ENCODE measurements around the gene PARD3B. TPM values are rescaled to one million over a fixed set of nuclear protein-coding genes. Genes with fewer than 3 reads are reported as not detected.

Gene PARD3B
- total RNA-seq, 2 experiments from 2014 or later, result 0.11 to 0.88 TPM

GRCh38 chr2:204530464-204530805 lies 14.8 kb upstream of the PARD3B start:
- Mint-ChIP-seq H3K36me3 (ENCODE audit: low read depth) (no peaks in the 10 kb centered on the region), H3K4me3 (no peak overlapping the region), H3K27ac (no peak overlapping the region), H3K27me3 (no peaks in the 10 kb centered on the region), H3K4me1 (ENCODE audit: low read depth) (no peaks in the 10 kb centered on the region), H3K9me3 (no peaks in the 10 kb centered on the region)
- intact Hi-C loops (cut with micrococcal nuclease), result no loop called here
- ATAC-seq, result no peak
- CTCF ChIA-PET, result no interaction called here
- no peak for DNase-seq
- no peak for TF ChIP-seq CTCF (IDR thresholded peaks at IDR 0.05)
- POLR2A ChIA-PET, result interaction anchor here (1.2 kb wide), 1 partner anchor 14 kb away, joined by 4 read pairs; no protein-coding TSS in a partner anchor

DNA sequence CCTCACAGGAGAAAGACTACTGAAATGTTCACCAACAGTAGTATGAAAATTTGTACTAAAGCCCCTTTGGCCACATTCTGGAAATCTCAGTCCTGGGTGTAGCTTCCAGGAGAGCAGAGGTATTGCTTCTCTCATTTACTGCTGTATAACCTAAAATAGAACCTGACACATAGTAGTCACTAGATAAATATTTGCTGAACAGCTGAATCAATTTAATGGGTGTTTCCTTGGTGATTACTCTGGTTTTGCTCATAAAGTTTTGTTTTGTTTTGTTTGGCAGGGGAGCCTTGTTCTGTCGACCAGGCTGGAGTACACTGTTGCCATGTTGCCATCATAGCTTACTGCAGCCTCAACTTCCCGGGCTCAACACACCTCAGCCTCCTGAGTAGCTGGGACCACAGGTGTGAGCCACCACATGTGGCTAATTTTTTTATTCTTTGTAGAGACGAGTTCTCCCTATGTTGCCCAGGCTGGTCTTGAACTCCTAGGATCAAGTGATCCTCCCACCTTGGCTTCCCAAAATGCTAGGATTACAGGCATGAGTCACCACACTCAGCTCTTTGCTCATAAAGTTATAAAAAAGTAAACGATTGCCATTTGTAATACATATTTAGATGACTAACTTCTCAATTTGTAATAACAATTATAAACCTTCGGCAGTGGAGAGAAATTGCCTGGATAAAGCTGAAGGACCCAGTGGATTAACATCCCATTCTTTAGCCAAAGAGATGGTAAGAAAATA lies 11.5 kb upstream of the PARD3B start:
- Mint-ChIP-seq H3K27ac (no peak overlapping the region), H3K27me3 (no peaks in the 10 kb centered on the region), H3K36me3 (ENCODE audit: low read depth) (no peaks in the 10 kb centered on the region), H3K9me3 (no peaks in the 10 kb centered on the region), H3K4me1 (ENCODE audit: low read depth) (no peaks in the 10 kb centered on the region), H3K4me3 (no peak overlapping the region)
- no peak for TF ChIP-seq CTCF (IDR thresholded peaks at IDR 0.05)
- CTCF ChIA-PET, result interaction anchor here (1.4 kb wide), 1 partner anchor 274 kb away, joined by 3 read pairs; no protein-coding TSS in a partner anchor
- intact Hi-C loops (cut with micrococcal nuclease), result no loop called here
- POLR2A ChIA-PET, result no interaction called here
- ATAC-seq, result no peak
- no peak for DNase-seq

DNA sequence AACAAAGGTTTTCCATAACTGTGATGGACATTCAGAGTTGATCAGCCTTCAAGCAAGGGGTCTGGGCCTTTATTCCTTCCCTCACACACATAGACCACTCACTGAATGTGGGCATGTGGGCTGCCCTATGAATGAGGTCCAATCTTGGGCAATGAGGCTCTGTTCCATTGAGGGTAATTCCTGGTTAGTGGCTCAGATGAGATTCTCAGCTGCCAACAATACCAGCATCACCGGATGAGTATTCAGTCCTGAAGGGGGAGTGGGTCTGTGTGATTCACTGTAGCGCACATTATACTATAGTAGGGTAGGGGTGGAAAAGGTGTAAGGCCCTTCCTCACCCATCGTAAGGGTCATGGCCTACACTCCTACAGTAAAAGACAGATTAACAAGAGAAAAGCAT lies 9.9 kb upstream of the PARD3B start:
- ChIA-PET POLR2A (no interaction called here), CTCF (no interaction called here)
- H3K36me3 Mint-ChIP-seq (ENCODE audit: low read depth), result no peaks in the 10 kb centered on the region
- intact Hi-C loops (cut with micrococcal nuclease), result no loop called here
- no peak for TF ChIP-seq CTCF (IDR thresholded peaks at IDR 0.05)
- no peak overlapping the region for H3K4me3 Mint-ChIP-seq
- no peak for ATAC-seq
- H3K27ac Mint-ChIP-seq, result no peak overlapping the region
- no peak for DNase-seq
- no peaks in the 10 kb centered on the region for H3K9me3 Mint-ChIP-seq
- H3K27me3 Mint-ChIP-seq, result no peaks in the 10 kb centered on the region
- H3K4me1 Mint-ChIP-seq (ENCODE audit: low read depth), result no peaks in the 10 kb centered on the region

- no peak for TF ChIP-seq CTCF (IDR thresholded peaks at IDR 0.05)
- Mint-ChIP-seq H3K4me3 (no peak overlapping the region), H3K27me3 (no peaks in the 10 kb centered on the region), H3K36me3 (ENCODE audit: low read depth) (no peaks in the 10 kb centered on the region), H3K4me1 (ENCODE audit: low read depth) (no peaks in the 10 kb centered on the region), H3K27ac (no peak overlapping the region), H3K9me3 (no peaks in the 10 kb centered on the region)
- no peak for DNase-seq
- no peak for ATAC-seq
- ChIA-PET POLR2A (no interaction called here), CTCF (no interaction called here)
- intact Hi-C loops (cut with micrococcal nuclease), result no loop called here
These were observed 9.5 kb upstream of the PARD3B start for GRCh38 chr2:204535764-204536163.

- Mint-ChIP-seq H3K27me3 (peaks cover 12% of the 10 kb centered on the region), H3K9me3 (no peaks in the 10 kb centered on the region), H3K4me3 (no peak overlapping the region), H3K36me3 (ENCODE audit: low read depth) (no peaks in the 10 kb centered on the region), H3K4me1 (ENCODE audit: low read depth) (no peaks in the 10 kb centered on the region), H3K27ac (no peak overlapping the region)
- no peak for ATAC-seq
- ChIA-PET POLR2A (interaction anchor here (0.8 kb wide), 1 partner anchor 204 kb away, joined by 3 read pairs; no protein-coding TSS in a partner anchor), CTCF (no interaction called here)
- intact Hi-C loops (cut with micrococcal nuclease), result no loop called here
- TF ChIP-seq CTCF (IDR thresholded peaks at IDR 0.05), result no peak
- DNase-seq, result no peak
These were observed 6.9 kb upstream of the PARD3B start for GRCh38 chr2:204538182-204539018.
